Activated naive CD4-positive, alpha-beta T cell treated with Interleukin-2 at 50 U/mL for 16 hours (primary cell): Measurements from ENCODE around the gene GPR143.

ENCODE experiments used
- DNase-seq: peaks from one replicate; pipeline ENCODE4 v3.0.0-alpha.2; 2020

The GPR143 gene

GRCh38 chrX:9706421-9706820 lies 59.2 kb downstream of the GPR143 start:
- no peak for DNase-seq

DNA sequence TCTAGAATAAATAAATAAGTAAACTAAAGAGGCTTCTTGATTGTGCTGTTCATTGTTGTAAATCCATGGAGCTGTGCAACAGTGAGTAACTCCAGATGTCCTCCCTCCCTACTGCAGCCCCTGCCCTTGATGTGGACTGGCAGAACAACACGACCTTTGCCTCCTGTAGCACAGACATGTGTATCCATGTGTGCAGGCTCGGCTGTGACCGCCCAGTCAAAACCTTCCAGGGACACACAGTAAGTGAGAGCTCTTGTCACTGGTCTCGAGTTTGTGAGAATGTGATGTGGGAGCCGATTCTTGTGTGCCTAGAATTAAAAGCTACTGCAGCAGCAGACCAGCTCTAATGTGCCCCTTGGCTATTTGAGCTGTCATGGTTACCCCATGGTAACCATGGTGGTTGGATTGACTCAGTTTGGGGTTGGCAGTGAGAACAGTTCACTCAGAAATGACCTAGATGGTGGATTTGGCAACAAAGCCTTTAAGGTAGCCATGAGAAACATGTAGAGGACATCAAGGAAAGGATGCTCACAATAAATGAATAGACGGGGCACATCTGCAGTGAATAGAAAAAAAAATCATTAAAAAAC lies 60.7 kb downstream of the GPR143 start:
- DNase-seq = no peak

DNA sequence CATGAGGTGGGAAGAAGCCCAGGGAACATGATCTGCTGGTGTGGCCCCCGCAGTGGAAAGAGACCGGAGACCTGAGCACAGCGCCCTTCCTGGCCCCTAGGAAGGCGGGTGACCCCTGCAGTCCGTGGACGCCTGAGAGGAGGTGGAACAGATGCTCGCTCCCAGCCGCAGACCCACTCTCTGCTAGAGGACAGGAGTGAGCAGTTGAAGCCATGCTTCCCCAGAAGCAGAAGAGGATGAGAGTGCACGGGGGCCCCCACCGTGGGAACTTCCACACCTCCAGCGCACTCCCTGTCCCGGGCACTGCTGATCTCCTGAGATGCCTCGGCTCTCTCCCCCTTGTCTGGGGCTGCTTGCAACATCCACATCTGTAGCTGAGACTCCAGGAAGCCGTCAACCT lies 62.2 kb downstream of the GPR143 start:
- no peak for DNase-seq

DNA sequence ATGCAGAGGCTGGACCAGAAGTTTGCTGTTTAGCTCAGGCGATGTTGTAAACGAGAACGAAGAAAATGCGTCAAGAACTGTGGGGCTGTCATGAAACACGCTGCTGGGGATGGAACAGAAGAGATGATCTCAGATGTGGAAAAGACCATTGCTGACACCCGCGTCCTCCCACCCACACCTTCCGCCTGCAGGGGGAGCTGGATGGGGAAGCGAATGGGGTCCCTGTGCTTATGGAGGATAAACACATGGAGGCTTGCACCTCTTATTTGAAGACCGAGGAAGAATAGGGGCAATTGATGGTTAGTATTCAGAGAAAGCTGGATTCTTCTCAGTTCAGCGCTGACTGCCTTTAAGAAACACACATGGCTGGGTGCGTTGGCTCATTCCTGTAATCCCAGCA lies 63.9 kb downstream of the GPR143 start:
- no peak for DNase-seq

GRCh38 chrX:9700555-9700954 lies 65.1 kb downstream of the GPR143 start:
- no peak for DNase-seq

- no peak for DNase-seq
Observed at GRCh38 chrX:9698576-9698975, 67.1 kb downstream of the GPR143 start.

GRCh38 chrX:9693307-9694001 lies 72.2 kb downstream of the GPR143 start:
- DNase-seq = no peak

DNA sequence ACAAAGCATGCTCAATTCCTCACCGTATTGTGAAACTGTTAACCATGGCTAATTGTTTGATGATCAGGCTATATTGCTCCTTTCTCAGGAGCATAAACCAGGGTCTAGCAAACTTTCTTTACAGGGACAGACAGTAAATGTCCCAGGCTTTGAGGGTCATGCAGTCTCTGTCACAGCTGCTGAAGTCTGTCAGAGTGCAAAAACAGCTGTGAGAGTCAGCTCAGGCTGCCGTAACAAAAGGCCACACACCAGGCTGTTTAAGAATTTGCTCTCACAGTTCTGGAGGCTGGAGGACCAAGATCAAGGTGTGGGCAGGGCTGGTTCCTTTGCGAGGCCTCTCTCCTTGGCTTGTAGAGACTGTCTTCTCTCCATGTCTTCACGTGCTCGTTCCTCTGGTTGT lies 75.6 kb downstream of the GPR143 start:
- no peak for DNase-seq

- DNase-seq = no peak
Observed at GRCh38 chrX:9688833-9689232, 76.8 kb downstream of the GPR143 start.

DNA sequence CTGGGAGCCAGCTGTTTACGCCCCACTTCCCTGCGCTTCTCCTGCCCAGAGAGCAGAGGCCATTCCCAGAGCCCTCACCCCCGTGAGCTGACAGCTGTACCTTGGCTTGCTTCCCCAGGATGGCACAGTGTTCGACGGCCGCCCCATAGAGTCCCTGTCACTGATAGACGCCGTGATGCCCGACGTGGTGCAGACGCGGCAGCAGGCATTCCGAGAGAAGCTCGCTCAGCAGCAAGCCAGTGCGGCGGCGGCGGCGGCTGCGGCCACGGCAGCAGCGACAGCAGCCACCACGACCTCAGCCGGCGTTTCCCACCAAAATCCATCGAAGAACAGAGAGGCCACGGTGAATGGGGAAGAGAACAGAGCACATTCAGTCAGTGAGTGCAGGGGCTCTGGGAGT lies 77.7 kb downstream of the GPR143 start:
- DNase-seq = no peak

DNA sequence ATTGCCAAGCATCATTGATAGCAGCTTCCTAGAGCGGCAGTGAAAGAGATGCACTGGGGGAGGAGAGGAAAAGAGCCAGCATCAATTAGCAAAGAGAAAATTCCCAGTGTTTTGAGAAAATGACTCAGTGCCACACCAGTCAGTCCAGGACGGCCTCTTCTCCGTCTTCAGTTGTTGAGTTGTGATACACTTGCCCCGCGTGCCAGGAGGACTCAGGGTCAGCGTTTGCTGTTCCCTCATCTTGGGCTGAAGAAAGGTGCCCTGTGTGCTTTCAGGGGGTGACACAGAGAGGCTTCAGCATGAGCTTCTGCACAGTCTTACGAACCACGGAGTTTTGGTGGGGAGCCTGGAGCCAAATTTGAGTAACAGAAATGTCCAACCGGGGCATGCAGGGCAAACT lies 82.3 kb downstream of the GPR143 start:
- DNase-seq = no peak

DNA sequence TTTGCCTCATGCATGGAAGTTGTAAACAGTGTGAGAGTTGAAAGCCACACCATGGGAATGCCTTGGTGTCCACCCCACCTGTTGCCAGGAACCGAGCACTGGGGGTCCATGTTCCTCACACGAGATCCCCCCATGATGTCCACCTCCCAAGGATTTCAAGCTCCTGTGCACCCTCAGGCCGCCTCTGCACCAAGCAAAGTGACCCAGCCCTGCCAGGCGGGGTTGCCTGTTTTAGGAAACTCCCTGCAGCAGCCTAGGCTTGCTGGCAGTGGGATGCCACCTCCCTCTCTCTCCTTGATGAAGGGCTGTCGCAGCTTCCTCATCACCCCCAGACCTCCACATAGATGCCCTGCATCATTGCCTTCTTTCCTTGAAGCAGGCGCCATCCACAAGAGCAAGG lies 82.8 kb downstream of the GPR143 start:
- no peak for DNase-seq

DNA sequence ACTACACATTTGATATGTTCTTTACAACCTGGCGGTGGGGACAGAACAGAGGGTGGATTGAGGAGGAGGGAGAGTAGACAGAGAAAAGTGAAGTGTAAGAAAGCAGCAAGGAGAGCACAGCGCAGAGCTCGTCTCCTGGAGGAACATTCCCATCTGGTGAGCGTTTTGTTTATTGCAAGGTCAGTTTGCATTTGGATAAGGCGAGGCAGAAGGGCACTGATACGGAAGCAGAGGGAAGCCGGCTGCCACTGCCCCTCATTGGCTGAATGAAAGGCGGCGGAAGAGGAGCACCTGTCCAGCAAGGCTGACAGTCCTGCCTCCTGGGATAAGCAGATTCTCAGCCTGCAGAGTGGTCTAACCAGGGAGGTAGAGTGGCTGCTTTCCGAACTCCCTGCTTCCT lies 83.2 kb downstream of the GPR143 start:
- DNase-seq = no peak

DNA sequence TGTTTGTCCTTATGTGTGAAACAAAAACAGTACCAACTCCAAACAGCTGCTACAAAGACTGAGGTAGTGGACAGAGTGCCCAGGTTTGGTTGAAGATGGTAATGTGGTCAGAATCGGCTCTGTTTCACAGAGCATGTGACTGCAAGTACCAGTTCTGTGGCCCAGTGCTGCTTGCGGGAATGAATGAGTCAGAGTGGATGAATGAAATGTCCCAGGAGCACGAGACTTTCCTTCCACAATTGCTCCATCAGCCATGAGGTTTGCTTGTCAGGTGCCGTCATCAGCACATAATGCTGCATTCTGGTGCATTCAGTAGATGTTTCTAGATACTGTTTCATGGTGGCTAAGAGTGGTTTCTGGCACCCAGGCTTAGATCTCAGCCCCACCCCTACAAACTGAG lies 84.2 kb downstream of the GPR143 start:
- DNase-seq = no peak

DNA sequence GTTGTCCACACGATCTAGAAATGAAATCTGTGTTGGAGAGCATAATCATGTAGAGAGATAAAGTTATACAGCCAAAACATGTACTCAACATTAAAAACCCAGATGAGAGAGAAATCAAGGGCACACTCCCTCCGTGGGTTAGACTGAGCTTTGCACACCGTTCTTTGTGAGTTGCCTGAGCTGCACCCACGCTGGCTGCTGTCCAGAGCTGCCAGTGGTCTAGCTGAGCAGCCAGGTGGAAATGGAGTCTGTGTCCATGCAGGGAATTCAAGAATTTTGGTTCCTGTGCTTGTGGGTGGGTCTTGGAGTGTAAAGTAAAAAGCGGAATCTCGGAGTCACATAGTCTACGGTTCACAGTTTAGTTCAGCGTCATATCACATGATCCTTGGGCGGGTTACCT lies 84.6 kb downstream of the GPR143 start:
- no peak for DNase-seq

GRCh38 chrX:9678215-9678965 lies 87.3 kb downstream of the GPR143 start:
- DNase-seq = no peak

DNA sequence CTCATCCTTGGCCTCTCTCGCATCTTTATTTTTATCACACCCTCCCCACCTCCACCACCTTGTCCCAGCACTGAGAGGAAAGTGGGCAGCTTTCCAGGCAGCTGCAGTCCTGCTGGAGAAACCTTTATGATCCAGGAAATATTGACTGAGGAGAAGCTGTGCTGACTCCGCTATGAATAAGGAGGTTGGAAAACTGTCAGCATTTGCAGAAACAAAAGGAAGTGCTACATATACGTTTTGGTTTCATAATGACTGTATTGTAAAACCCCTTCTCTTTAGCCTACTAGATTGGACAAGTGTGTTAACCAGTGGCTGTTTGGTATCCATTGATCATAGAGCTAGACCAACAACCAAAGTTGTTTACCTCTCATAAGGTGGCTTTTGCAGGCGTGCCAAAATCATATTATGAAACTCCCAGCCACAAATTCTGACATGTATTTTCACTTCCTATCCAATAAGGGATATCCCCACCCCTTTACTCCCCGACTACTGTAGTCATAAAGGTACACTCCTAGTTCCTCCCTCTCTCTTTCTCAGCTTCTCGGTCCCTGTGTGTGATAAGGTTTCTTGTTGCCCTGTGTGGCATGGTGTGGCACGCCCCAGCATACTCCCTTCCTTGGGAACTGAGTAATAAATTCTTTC lies 88.4 kb downstream of the GPR143 start:
- DNase-seq = peak; percentile 31

GRCh38 chrX:9676738-9677097 lies 88.9 kb downstream of the GPR143 start:
- no peak for DNase-seq

GRCh38 chrX:9676306-9676705 lies 89.3 kb downstream of the GPR143 start:
- no peak for DNase-seq
